CD4-positive, alpha-beta T cell (primary cell): ENCODE results near the gene TRIM50. TPM values are rescaled to one million over a fixed set of nuclear protein-coding genes. Genes with fewer than 3 reads are reported as not detected.

Source experiments
- ATAC-seq: fragments of 200-7000 bp; cut with Tn5 transposase; one replicate; pipeline ENCODE4 v1.10.0; 2022; ENCODE audit warnings: mild to moderate bottlenecking; ENCODE audit not compliant: poor library complexity
- CTCF ChIA-PET: fragments of 350-600 bp; sonication (Branson Sonifier 250); formaldehyde crosslinking; loops from one replicate; lab custom pipeline; 2021; ENCODE audit warnings: antibody characterized with exemption, inconsistent platforms; lab: Charles Lee
- POLR2A ChIA-PET: fragments of 350-600 bp; sonication (Branson Sonifier 250); formaldehyde crosslinking; loops from one replicate; lab custom pipeline; 2021; ENCODE audit warnings: antibody characterized with exemption, inconsistent platforms; lab: Charles Lee
- DNase-seq, 14 experiments: peaks; one replicate each; pipeline ENCODE4 v3.0.0-alpha.2; 2013 to 2020; ENCODE audit warnings: mixed read lengths in 2 of 14
- H3K27ac ChIP-seq, 2 donors: one replicate each; pipeline versions ENCODE4 v1.5.1 to v1.7.0; 2013; ENCODE audit warnings: low read length in 2 of 2, low read depth in 1 of 2, mild to moderate bottlenecking in 1 of 2
- H3K27me3 ChIP-seq, 2 experiments: 1 replicate in 1 of 2; 2 replicates in 1 of 2; pipeline versions ENCODE4 v1.6.1 to v1.7.0; 2013; ENCODE audit warnings: low read length in 2 of 2, control low read depth in 1 of 2, mild to moderate bottlenecking in 1 of 2, moderate library complexity in 1 of 2; ENCODE audit not compliant: insufficient read depth in 2 of 2, control insufficient read depth in 1 of 2
- H3K36me3 ChIP-seq: one replicate; pipeline ENCODE4 v1.6.1; 2013; ENCODE audit warnings: low read length, control low read depth; ENCODE audit not compliant: insufficient read depth
- H3K4me1 ChIP-seq: one replicate; pipeline ENCODE4 v1.6.1; 2013; ENCODE audit warnings: low read length, control low read depth; ENCODE audit not compliant: insufficient read depth
- H3K4me3 ChIP-seq: one replicate; pipeline ENCODE4 v1.5.1; 2013; ENCODE audit warnings: mild to moderate bottlenecking, low read length, moderate library complexity
- H3K9me3 ChIP-seq, 2 experiments: 1 replicate in 1 of 2; 2 replicates in 1 of 2; pipeline versions ENCODE4 v1.6.1 to v1.7.0; 2013; ENCODE audit warnings: low read length in 2 of 2, mild to moderate bottlenecking in 2 of 2, control low read depth in 1 of 2, moderate library complexity in 1 of 2; ENCODE audit not compliant: control insufficient read depth in 1 of 2, insufficient read depth in 1 of 2
- H3K27ac Mint-ChIP-seq: one replicate; pipeline ENCODE4 v1.8.0; 2020; ENCODE audit warnings: mixed read lengths
- H3K27me3 Mint-ChIP-seq: one replicate; pipeline ENCODE4 v1.8.0; 2021; ENCODE audit warnings: mixed read lengths
- H3K36me3 Mint-ChIP-seq: one replicate; pipeline ENCODE4 v1.8.0; 2021; ENCODE audit warnings: low read depth, mixed read lengths
- H3K4me1 Mint-ChIP-seq: one replicate; pipeline ENCODE4 v1.8.0; 2021; ENCODE audit warnings: low read depth, mixed read lengths
- H3K4me3 Mint-ChIP-seq: one replicate; pipeline ENCODE4 v1.8.0; 2020; ENCODE audit warnings: mild to moderate bottlenecking, mixed read lengths
- H3K9me3 Mint-ChIP-seq: one replicate; pipeline ENCODE4 v1.8.0; 2020; ENCODE audit warnings: mixed read lengths
- CTCF ChIP-seq: fragments of 200-600 bp; IDR thresholded peaks from one replicate; pipeline ENCODE4 v1.8.0; 2022; ENCODE audit warnings: antibody characterized with exemption, mild to moderate bottlenecking
- intact Hi-C, 2 experiments: fragments of 100-400 bp; cut with DNase I in 1 of 2; cut with micrococcal nuclease in 1 of 2; formaldehyde crosslinking; loops; one replicate each; pipeline versions ENCODE4 v1.15.1 to v1.9.0; 2023 to 2025; cut with DNase I, micrococcal nuclease
- total RNA-seq, 174 experiments: library from RNA in 2 of 174; stranded (reverse) in 2 of 174; gene quantifications; one replicate each; pipeline ENCODE4 v1.2.3 and lab custom pipeline; 2021 to 2026

The TRIM50 gene
- total RNA-seq, 2 experiments from 2014 or later, result 0.17 TPM; not detected in 1

GRCh38 chr7:73369622-73370021, 41.7 kb upstream of the TRIM50 start:
- ChIA-PET POLR2A (no interaction called here), CTCF (no interaction called here)
- no peaks in the 10 kb centered on the region for H3K9me3 ChIP-seq
- no peak for DNase-seq
- Mint-ChIP-seq H3K36me3 (no peaks in the 10 kb centered on the region), H3K27me3 (no peaks in the 10 kb centered on the region), H3K27ac (no peak overlapping the region), H3K4me3 (no peak overlapping the region), H3K9me3 (no peaks in the 10 kb centered on the region), H3K4me1 (no peaks in the 10 kb centered on the region)
- H3K4me3 ChIP-seq, result no peak overlapping the region
- no peak for ATAC-seq
- H3K4me1 ChIP-seq, result no peaks in the 10 kb centered on the region
- no peak overlapping the region for H3K27ac ChIP-seq
- no peak for TF ChIP-seq CTCF
- no peaks in the 10 kb centered on the region for H3K27me3 ChIP-seq
- no peaks in the 10 kb centered on the region for H3K36me3 ChIP-seq
- intact Hi-C loops, result no loop called here

DNA sequence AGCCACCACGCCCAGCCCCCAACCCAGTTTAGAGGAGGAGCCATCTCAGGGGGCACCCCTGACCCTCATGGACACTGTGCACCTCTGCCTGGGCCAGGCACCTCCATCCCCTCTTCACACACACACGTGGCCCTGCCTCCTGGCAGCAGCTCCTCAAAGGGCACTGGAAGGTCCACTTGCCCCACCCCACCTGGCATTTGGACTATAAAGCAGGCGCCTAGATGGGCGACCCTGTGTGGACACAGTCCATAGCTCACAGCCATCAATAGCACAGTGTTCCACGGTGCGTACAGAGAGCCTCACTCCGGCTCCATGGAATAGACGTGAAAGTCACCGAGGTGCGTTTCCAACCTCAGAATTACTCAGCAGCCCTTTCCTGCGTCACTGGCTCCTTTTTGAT, 41.1 kb upstream of the TRIM50 start:
- Mint-ChIP-seq H3K27ac (no peak overlapping the region), H3K27me3 (no peaks in the 10 kb centered on the region), H3K36me3 (no peaks in the 10 kb centered on the region), H3K4me1 (no peaks in the 10 kb centered on the region), H3K9me3 (no peaks in the 10 kb centered on the region), H3K4me3 (no peak overlapping the region)
- ATAC-seq, result no peak
- no peaks in the 10 kb centered on the region for H3K27me3 ChIP-seq
- no peaks in the 10 kb centered on the region for H3K4me1 ChIP-seq
- TF ChIP-seq CTCF, result no peak
- no peaks in the 10 kb centered on the region for H3K36me3 ChIP-seq
- no peak for DNase-seq
- intact Hi-C loops, result no loop called here
- no peak overlapping the region for H3K4me3 ChIP-seq
- no peak overlapping the region for H3K27ac ChIP-seq
- ChIA-PET CTCF (no interaction called here), POLR2A (no interaction called here)
- H3K9me3 ChIP-seq, result no peaks in the 10 kb centered on the region

DNA sequence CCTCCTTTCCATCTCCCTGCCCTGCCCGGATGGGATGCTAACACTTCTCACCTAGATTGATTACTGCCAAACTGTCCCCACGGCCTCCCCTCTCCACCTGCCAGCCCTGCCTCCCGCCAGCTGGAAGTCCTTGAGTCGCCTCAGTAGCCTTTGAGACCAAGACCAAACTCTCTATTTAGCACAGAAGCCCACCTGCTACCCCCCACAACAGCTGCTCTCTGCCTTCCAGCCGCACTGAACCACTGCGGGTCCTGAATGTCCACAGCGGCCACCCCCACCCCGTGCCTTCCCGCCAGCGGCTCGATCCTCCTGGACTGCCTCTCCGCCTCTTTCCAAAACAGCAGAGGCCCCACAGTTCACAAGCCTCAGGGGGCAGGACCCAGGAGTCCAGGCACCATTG, 39.1 kb upstream of the TRIM50 start:
- POLR2A ChIA-PET, result no interaction called here
- intact Hi-C loops, result no loop called here
- Histone ChIP-seq H3K27me3 (no peaks in the 10 kb centered on the region), H3K27ac (no peak overlapping the region), H3K36me3 (no peaks in the 10 kb centered on the region), H3K4me3 (no peak overlapping the region), H3K4me1 (no peaks in the 10 kb centered on the region), H3K9me3 (no peaks in the 10 kb centered on the region)
- H3K36me3 Mint-ChIP-seq, result no peaks in the 10 kb centered on the region
- no peak overlapping the region for H3K4me3 Mint-ChIP-seq
- TF ChIP-seq CTCF, result no peak
- H3K27ac Mint-ChIP-seq, result no peak overlapping the region
- no peaks in the 10 kb centered on the region for H3K9me3 Mint-ChIP-seq
- H3K27me3 Mint-ChIP-seq, result no peaks in the 10 kb centered on the region
- no peaks in the 10 kb centered on the region for H3K4me1 Mint-ChIP-seq
- no peak for ATAC-seq
- CTCF ChIA-PET, result no interaction called here
- DNase-seq, result no peak
